Measurements from ENCODE around the gene SP110.

- TF ChIP-seq EGR1 (IDR thresholded peaks at IDR 0.05) = no peak
- no peak for TF ChIP-seq REST (IDR thresholded peaks at IDR 0.05; ENCODE audit: low read depth)
Observed at GRCh38 chr2:230135130-230135525, 84.7 kb downstream of the SP110 start.

Measured in Ishikawa (cell line).